NCI-H2107 treated with DMSO at 0.1 percent for 48 hours (cell line): ENCODE measurements around the gene CRTC3.
"Not testable (repeated sequence)": the region's sequence is repeated elsewhere in the genome, so short reads cannot be mapped to it uniquely, and the experiment has no call there.

ENCODE experiments used
- DNase-seq: peaks from one replicate; lab custom pipeline; 2025; ENCODE audit not compliant: unreplicated experiment; lab: John Stamatoyannopoulos, UW

CRTC3 gene

GRCh38 chr15:90645873-90646575 is 116.3 kb downstream of the CRTC3 start:
- DNase-seq, result no peak

DNA sequence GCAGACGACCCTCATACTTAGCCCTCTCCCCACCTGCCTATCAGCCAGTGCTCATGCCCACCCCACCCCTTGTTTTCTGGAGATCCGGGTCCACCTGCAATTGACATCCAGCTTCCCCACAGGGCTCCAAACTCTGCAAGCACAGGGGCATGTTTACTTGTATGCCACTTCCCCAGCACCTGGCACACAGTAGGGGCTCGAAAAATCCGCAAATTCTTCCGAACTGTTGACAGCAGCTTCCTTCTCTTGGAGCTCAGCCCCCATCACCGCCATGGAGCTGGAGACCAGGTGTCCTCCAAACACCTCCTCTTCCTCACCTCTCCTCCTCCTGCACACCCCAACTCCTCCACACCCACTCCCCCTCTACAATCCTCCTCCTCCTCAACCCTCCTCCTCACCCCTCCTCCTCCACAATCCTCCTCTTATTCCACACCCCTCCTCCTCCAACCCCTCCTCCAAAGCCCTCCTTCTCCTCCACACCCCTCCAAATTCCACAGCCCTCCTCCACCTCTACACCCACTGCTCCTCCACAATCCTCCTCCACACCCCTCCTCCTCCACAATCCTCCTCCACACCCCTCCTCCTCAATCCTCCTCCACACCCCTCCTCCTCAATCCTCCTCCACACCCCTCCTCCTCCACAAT is 117.1 kb downstream of the CRTC3 start:
- DNase-seq, result no peak

DNA sequence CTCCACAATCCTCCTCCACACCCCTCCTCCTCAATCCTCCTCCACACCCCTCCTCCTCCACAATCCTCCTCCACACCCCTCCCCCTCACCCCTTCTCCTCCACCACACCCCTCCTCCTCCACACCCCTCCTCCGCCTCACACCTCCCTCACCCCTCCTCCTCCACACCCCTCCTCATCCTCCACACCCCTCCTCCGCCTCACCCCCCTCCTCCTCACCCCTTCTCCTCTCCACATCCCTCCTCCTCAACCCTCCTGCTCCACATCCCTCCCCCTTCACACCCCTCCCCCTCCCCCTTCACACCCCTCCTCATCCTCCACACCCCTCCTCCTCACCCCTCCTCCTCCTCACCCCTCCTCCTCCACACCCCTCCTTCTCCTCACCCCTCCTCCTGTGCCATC is 117.6 kb downstream of the CRTC3 start:
- no peak for DNase-seq

DNA sequence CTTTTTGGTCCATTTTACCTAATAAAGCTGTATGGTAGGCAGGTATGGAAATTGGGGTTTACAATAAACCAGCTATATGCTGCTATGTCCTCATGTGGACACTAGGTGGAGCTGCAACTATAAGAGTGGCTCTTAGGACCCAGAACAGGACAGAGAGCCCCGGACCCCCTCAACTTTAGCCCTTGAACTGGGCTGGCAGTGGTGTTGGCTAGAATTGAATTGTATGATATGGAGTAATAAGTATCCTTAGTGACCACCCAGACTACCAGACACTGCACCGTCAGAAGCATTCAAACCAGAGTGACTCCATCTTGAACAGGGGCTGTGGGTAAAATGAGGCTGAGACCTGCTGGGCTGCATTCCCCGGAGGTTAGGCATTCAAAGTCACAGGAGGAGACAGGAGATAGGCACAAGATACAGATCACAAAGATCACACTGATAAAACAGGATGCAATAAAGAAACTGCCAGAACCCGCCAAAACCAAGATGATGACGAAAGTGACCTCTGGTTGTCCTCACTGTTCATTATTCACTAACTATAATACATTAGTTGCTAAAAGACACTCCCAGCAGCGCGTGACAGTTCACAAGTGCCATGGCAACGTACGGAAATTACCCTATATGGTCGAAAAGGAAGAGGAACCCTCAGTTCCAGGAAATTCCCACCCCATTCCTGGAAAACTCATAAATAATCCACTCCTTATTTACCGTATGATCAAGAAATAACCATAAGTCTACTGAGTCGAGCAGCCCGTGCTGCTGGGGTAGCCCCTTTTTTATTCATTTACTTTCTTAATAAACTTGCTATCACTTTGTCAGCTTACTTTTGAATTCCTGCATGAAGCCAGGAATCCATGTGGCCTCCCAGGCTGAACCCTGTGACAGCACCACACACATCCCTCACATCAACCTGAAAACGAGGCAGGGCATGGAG is 118.7 kb downstream of the CRTC3 start:
- peak; percentile 20 for DNase-seq

GRCh38 chr15:90650117-90650955 is 120.6 kb downstream of the CRTC3 start:
- DNase-seq, result no peak

- no peak for DNase-seq
Observed at GRCh38 chr15:90650956-90651689, 121.4 kb downstream of the CRTC3 start.

- DNase-seq, result no peak
Observed at GRCh38 chr15:90654233-90655136, 124.8 kb downstream of the CRTC3 start.

- DNase-seq, result peak; percentile 32
Observed at GRCh38 chr15:90657520-90658172, 127.9 kb downstream of the CRTC3 start.

GRCh38 chr15:90659481-90659880 is 129.8 kb downstream of the CRTC3 start:
- no peak for DNase-seq

DNA sequence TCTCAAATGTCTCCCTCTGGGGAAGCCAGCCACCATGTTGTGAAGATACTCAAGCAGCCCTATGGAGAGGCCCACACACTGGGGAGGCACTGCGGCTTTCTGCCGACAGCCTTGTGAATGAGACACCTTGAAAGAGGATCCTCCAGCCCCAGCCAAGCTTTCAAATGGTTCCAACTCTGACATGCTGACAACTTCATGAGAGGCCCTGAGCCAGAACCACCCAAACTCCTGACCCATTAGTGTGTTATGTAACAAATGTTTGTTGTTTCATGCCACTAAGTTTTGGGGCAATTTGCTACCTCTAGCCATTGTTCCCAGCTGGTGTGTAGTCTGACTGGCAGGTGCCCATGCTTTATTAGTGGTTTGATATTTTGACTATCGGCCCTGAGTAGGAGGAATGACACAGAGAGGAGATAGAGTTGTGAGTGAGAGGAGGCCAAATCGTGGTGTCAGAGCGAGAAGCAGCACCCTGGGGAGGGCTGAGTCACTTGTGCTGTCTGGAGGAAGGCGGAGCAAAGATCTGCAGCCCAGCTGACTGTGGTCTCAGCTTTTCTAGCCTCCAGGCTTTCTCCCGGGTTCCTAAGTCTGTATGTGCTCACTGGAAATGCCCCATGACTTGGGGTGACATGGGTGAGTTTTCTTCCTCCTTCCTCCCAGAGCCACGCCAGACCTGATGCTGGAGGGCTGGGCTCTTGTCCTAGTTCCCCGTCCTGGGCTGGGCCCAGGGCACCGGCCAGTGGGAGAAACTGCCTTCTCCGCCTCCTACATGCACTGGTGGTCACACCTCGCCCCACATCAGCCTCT is 130.7 kb downstream of the CRTC3 start:
- DNase-seq, result peak; percentile 29

- not testable (repeated sequence) for DNase-seq
Observed at GRCh38 chr15:90660999-90661330, 131.2 kb downstream of the CRTC3 start.

- not testable (repeated sequence) for DNase-seq
Observed at GRCh38 chr15:90664081-90664461, 134.3 kb downstream of the CRTC3 start.

DNA sequence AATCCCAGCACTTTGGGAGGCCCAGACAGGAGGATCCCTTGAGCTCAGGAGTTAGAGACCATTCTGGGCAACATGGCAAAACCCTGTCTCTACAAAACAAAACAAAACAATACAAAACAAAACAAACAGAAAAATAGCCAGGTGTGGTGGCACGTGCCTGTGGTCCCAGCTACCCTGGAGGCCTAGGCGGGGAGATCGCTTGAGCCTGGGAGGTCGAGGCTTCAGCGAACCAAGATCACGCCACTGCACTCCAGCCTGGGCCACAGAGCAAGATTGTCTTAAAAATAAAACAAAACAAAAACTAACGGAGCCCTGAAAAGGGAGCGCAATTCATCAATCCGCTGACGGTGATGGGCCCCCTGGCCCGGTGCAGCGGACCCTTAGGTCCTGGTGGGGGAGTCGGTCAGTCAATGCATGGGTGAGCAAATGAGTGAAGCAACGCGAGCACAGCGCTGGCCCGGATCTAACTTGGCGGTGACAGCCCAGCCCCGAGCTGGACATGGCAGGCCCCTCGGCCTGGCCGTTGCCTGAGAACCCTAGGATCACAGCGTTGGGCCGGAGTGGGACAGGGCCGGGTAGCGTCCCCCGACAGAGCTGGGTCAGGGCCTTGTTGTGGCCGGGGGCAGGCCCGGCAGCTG is 135.0 kb downstream of the CRTC3 start:
- no peak for DNase-seq

DNA sequence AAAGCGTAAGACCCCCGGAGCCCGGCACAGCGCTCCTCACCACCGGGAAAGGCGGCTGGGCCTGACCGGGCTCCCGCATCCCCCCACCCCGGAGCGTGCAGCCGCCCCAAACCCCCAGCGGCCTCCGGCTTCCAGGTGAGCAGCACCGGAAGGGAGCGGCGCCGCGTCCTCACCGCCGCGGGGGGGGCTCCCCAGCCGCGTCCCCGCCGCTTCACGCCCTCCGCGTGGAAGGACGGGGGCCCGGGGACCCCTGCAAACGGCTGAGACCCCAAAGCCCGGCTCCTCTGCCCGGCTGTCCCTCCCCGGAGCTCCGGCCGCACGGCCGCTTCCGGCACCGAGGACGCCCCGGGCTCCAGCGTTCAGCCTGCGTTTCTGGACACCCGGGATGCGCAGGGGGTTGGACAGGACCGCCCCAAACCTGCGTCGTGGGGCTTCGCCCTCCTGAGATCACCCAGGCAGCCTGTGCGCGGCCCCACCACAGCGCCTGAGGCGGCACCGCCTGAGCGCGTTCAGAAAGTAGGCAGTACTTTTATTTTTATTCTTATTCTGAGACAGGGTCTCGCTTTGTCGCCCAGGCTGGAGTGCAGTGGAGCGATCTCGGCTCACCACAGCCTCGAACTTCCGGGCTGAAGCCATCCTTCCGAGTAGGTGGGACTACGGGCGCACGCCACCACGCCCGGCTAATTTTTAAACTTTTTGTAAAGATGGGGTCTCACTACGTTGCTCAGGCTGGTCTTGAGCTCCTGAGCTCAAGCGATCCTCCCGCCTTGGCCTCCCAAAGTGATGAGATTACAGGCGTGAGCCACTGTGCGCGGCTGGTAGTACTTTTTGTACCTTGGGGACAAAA is 135.8 kb downstream of the CRTC3 start:
- no peak for DNase-seq

GRCh38 chr15:90666135-90666909 is 136.6 kb downstream of the CRTC3 start:
- DNase-seq, result no peak
